HG02759 (cell line): ENCODE data around the gene MPHOSPH8.
"Not testable (repeated sequence)": the region's sequence is repeated elsewhere in the genome, so short reads cannot be mapped to it uniquely, and the experiment has no call there.

Experiments used
- ATAC-seq: cut with Tn5 transposase; IDR thresholded peaks from one replicate; pipeline ENCODE4 v1.9.1; 2021; ENCODE audit warnings: mild to moderate bottlenecking, moderate library complexity; ENCODE audit not compliant: unreplicated experiment

MPHOSPH8 gene

DNA sequence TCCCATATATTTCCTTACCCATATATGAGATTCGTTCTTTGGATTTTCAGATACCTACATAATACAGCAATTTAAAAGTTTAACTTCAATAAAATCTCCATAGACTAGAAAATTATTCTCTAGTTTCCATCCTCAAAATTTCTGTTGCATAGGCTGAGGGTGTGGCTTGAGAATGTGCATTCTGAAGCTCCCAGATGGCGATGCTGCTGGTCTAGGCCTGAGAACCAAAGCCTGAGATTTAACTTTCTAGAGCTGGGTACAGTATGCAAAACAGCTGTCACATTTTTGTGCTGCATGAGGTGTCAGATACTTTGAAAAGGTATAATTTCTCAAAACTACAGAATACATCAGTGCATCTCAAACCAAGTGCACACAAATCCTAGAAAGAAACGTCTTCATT is 42.7 kb downstream of the MPHOSPH8 start:
- ATAC-seq, result no peak

DNA sequence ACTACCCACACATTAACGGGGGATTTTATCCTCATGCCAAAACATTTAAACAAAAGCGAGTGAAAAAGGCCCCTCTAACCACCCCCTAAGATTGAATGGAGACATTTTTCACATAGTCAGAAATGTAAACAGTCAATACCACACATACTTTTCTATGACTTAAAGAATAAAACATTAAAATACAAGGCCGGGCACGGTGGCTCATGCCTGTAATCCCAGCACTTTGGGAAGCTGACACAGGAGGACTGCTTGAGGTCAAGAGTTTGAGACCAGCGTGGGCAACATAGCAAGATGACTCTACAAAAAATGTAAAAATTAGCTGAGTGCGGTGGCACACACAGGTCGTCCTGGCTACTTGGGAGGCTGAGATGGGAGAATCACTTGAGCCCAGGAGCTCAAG is 47.3 kb downstream of the MPHOSPH8 start:
- ATAC-seq, result no peak

DNA sequence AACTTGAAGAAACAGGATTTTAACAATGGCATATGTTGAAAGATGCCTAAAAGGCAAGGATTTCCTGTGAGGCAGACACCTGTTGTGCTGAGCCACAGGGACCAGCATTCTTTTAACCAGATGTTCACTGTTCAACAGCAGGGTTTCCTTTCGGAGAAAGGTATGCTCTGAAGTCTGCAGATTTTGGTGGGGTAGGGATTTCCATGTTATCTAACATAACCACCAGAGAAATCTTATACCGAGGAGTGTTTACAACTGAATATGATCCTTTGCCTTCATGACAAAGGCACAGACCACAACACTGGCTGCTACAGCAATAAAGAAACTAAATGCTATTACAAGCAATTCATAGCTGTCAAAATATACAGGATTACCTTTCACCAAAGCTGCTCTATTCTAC is 48.1 kb downstream of the MPHOSPH8 start:
- ATAC-seq, result no peak

DNA sequence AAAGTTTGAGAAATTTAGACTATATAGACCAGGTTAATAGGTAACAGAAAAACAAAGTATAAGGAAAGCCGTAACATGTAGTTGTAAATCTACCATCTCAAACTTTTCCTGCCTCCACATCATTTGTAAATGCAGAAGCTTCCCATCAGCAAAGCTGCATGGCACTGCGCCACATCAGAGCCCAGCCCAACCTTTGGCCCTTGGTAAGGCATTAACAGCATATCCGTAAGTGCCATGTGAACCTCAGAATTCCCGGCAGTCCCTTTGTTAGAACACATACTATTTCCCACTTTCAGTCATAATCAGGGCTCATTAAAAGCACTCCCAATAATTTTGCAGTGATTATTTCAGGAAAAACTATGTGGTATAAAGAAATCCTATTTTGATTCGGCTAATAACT is 51.6 kb downstream of the MPHOSPH8 start:
- no peak for ATAC-seq

DNA sequence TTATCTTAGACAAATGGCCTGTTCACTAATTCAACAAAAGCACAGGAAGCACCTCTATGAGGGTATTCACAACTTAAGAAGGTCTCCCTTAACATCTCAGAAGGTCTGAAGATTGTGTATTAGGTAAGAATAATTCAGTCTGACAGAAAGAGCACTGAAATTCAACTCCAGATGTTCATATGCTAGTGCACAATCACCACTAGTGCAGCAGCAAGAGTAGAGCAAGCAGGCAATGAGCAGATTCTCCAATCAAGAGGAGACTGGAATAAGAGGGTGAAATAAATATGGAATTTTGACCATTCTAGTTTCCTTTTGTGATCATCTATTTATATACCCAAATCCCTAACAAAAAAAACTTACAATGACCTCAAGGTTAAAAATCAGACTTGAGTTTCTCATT is 52.0 kb downstream of the MPHOSPH8 start:
- no peak for ATAC-seq

DNA sequence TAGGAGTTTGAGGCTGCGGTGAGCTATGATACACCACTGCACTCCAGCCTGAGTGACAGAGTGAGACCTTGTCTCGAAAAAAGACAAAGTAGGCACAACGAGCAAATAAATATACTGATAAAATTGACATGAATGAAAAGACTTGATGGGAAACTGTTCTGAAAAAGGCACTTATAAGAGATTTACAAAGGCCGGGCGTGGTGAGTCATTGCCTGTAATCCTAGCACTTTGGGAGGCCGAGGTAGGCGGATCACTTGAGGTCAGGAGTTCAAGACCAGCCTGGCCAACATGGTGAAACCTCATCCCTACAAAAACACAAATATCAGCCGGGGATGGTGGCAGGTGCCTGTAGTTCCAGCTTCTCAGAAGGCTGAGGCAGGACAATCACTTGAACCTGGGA is 58.0 kb downstream of the MPHOSPH8 start:
- not testable (repeated sequence) for ATAC-seq

DNA sequence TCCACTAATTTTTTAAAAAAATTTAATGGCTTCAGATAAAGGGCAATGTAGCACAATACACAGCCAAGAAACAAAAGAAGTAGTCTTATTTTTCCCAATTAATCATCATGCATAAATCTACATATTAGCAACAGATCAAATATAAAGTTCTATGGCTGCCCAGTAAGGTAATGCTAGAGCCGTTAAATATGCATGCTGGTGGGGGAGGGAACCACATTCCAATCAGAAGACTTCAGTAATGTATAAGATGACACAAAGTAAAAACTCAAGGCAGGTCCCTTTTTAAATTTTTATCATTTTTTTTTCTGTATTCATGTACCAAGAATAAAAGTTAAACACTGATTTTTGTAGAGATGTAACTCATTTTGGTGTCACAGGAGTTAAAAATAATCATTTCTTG is 62.0 kb downstream of the MPHOSPH8 start:
- no peak for ATAC-seq

DNA sequence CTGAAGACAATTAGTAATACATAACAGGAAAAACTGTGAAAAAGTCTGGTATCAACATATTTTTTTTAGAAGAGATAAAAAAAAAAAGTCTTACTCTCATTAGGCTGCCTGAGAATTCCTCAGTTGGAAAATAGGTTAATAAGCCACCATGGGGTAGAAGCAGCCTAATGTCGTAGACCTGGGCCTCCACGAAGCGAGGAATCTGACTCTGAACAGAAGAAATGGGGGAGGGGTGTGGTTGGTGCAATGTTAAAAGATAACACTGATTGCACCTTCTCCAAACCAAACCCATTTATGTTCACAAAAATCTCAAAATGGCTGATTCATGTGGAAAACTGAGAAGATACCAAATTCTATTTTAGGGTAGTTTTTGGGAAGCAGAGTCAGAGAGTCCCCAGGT is 62.4 kb downstream of the MPHOSPH8 start:
- ATAC-seq, result no peak

DNA sequence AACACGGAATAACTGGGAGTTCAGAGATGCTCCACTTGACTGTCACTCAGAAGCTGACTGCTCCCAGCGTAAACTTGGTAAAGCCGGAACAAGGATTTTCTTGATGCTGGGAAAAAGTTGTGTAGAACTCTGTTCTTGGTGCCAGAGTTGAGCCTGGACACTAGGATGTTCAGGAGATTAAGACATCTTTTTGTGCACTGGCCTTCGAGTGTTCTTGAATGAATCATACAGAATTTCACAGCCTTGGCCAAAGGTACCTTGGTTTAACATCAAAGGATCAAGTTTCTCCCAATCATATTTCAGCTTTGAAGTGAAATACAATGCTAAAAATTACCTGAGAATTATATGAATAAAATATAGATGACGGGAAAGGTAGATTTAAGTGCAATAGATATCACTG is 67.5 kb downstream of the MPHOSPH8 start:
- not testable (repeated sequence) for ATAC-seq

DNA sequence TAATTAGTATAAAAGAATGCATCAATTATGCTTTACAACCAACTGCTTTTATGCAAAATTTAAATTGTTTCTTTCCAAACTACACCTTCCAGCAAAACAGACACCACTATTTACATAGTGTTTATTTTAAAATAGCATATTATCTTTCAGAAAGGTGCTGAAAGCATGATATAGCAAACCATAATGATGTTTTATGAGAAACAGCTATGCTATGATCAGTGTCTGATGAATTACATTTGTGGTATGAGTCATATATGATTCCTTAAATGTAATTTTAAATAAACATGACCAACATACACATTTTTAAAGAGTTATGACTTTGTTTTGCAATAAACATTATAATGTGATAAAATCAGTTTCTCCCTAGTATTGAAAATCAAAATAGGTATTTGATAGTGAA is 68.2 kb downstream of the MPHOSPH8 start:
- not testable (repeated sequence) for ATAC-seq

DNA sequence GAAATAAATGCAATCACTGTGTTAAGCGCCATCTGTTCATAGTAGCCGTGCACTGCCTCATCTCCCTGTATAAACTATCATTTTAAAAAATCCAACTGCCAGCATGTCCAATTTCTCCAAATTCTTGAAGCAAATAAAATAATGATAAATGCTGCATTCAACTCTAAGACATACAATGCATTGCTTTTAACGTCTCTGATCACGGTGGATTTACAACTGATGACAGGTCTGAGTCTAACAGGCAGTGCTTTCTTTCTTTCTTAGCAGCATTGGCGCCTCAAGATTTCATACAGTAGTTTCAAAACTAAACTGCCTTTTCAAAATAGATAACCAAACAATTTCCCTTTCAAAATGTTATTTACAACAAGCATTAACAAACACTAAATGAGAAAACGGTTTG is 70.8 kb downstream of the MPHOSPH8 start:
- ATAC-seq, result not testable (repeated sequence)

DNA sequence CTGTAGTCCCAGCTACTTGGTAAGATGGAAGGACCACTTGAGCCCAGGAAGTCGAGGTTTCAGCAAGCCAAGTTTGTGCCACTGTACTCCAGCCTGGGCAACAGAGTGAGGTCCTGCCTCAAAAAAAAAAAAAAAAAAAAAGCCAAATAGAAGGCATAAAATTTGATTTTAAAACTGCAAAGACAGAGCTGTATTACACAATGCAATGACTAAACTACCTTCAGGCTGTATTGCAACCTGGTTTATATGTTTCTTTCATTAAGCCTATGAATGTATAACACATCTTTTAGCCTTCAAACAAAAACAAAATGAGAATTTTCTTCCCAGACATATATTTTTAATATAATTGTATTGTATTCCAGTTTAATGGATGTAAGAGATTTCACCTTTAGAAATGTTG is 75.6 kb downstream of the MPHOSPH8 start:
- ATAC-seq, result not testable (repeated sequence)

DNA sequence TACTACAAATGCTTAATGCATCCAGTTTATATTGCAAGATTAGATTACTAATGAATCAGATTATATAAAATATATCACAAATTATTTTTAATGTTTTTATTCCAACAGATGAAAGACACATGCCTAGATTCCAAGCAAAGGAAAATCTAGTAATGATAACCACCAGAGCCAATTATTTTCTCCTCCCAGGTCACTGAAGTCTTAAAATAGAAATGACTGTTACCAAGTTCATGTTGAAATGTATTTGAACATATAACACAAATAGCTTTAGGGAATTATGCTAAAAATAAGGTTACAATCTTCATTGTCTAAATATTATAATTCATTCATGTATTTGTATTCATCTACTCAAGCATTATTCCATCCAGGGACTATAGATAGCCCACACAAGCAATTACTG is 76.3 kb downstream of the MPHOSPH8 start:
- not testable (repeated sequence) for ATAC-seq

DNA sequence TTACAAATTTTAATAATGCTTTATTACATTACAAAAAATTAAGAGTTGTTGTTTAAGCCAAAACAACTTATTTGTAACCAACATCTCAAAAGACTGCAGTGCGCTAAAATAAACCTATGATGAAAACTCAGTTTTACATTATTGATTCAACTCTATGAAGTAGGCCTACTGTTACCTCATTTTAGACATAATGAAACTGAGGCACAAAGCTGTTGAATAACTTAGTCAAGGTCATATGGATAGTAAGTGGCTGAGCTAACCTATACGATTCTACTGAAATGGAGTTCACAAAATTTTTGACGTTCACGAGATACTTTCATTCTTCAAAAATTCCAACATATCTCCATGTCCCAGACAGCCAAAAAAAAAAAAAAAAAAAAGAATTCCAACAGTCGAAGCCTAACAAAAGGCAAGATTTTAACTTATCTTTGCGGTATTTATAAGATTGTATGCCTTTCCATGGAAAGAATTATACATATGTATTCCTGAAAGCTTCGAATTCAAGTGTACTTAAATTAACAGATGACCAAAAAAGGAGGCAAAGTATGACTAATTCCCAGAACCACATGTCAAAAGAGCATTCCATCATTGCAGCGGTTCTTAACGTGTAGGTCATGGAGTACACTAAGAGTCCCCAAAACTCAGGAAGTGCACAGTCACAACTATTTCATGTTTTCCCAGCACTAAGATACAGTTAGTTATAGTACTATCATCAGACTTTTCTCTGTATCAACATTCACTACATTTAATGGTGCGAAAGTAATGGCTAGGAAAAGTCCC is 79.9 kb downstream of the MPHOSPH8 start:
- no peak for ATAC-seq

DNA sequence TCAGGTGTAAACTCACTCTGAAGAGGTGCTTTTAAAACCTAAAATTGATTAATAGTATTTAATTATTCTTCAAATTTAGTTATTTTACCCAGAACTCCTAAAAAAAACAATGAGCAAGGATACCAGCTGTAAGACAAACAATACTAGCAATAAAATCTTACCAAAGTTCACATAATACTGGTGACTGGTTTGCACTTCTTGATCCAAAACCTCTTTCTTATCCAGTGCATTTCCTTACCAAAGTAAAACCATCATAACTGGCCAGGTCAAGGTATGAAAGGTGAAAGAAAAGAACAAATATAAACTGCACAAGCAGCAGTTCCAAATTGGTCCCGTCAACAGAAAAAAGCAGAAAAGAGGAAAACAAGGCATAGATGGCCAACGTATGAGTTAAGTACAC is 86.6 kb downstream of the MPHOSPH8 start:
- ATAC-seq, result no peak
